Stimulated activated CD4-positive, alpha-beta T cell treated with anti-CD3 and anti-CD28 coated beads, TNF-alpha, amount 100 ng/mL, for 24 hours (primary cell): Measurements from ENCODE around the gene CHSY3.

Experiments
- DNase-seq, 3 experiments: peaks; one replicate each; pipeline ENCODE4 v3.0.0-alpha.2; 2020; ENCODE audit warnings: low read depth in 3 of 3

CHSY3 gene

GRCh38 chr5:130024006-130024405 lies 119.7 kb downstream of the CHSY3 start:
- no peak for DNase-seq

- DNase-seq = no peak
Observed at GRCh38 chr5:130025511-130025910, 121.2 kb downstream of the CHSY3 start.

GRCh38 chr5:130032807-130033206 lies 128.5 kb downstream of the CHSY3 start:
- no peak for DNase-seq

- DNase-seq = no peak
Observed at GRCh38 chr5:130034566-130035210, 130.4 kb downstream of the CHSY3 start.

- DNase-seq = no peak
Observed at GRCh38 chr5:130035388-130035787, 131.1 kb downstream of the CHSY3 start.

GRCh38 chr5:130037905-130038304 lies 133.6 kb downstream of the CHSY3 start:
- DNase-seq = no peak

GRCh38 chr5:130043834-130044233 lies 139.6 kb downstream of the CHSY3 start:
- DNase-seq = no peak

- DNase-seq = no peak
Observed at GRCh38 chr5:130045334-130045733, 141.1 kb downstream of the CHSY3 start.

GRCh38 chr5:130050585-130050984 lies 146.3 kb downstream of the CHSY3 start:
- DNase-seq = no peak

GRCh38 chr5:130052752-130053151 lies 148.5 kb downstream of the CHSY3 start:
- DNase-seq = no peak

- no peak for DNase-seq
Observed at GRCh38 chr5:130055572-130055971, 151.3 kb downstream of the CHSY3 start.

- no peak for DNase-seq
Observed at GRCh38 chr5:130061746-130062145, 157.5 kb downstream of the CHSY3 start.

GRCh38 chr5:130063603-130064002 lies 159.3 kb downstream of the CHSY3 start:
- no peak for DNase-seq

- DNase-seq = no peak
Observed at GRCh38 chr5:130064484-130064883, 160.2 kb downstream of the CHSY3 start.

- no peak for DNase-seq
Observed at GRCh38 chr5:130065617-130066016, 161.4 kb downstream of the CHSY3 start.

GRCh38 chr5:130066644-130067043 lies 162.4 kb downstream of the CHSY3 start:
- DNase-seq = no peak

- no peak for DNase-seq
Observed at GRCh38 chr5:130067364-130067763, 163.1 kb downstream of the CHSY3 start.

- no peak for DNase-seq
Observed at GRCh38 chr5:130068101-130068500, 163.8 kb downstream of the CHSY3 start.

- no peak for DNase-seq
Observed at GRCh38 chr5:130068988-130069387, 164.7 kb downstream of the CHSY3 start.

GRCh38 chr5:130074820-130075219 lies 170.6 kb downstream of the CHSY3 start:
- DNase-seq = no peak

- no peak for DNase-seq
Observed at GRCh38 chr5:130077007-130077406, 172.7 kb downstream of the CHSY3 start.

- no peak for DNase-seq
Observed at GRCh38 chr5:130078661-130079060, 174.4 kb downstream of the CHSY3 start.

GRCh38 chr5:130090569-130091270 lies 186.5 kb downstream of the CHSY3 start:
- no peak for DNase-seq

GRCh38 chr5:130092991-130093390 lies 188.7 kb downstream of the CHSY3 start:
- DNase-seq = no peak
